K562 (cell line): ENCODE measurements around the gene SLC44A1. TPM values are rescaled to one million over a fixed set of nuclear protein-coding genes. Genes with fewer than 3 reads are reported as not detected.

Source experiments
- PPARD ChIP-seq: fragments of 250-450 bp; sonication (Bioruptor Pico); IDR thresholded peaks from 2 replicates; pipeline ENCODE4 v1.8.0; 2022; ENCODE audit warnings: inconsistent platforms, mild to moderate bottlenecking, moderate library complexity
- TBL1XR1 ChIP-seq, 2 experiments: IDR thresholded peaks; 2 replicates each; pipeline ENCODE4 v1.6.1; 2012; ENCODE audit warnings: improper control_type of control experiment in 2 of 2, low read length in 2 of 2, mild to moderate bottlenecking in 1 of 2
- ZNF12 ChIP-seq: sonication (generic); formaldehyde crosslinking; IDR thresholded peaks from 2 replicates; pipeline ENCODE4 v1.4.0; 2020; ENCODE audit warnings: mild to moderate bottlenecking, missing genetic modification reagents
- polyA plus RNA-seq, 8 experiments: library from polyadenylated mRNA; depleted of rRNA in 4 of 8; stranded (reverse) in 5 of 8; unstranded in 3 of 8; fragments of >200 nt; fragmentation: Nextera tagmentation in 2 of 8; fragmentation: Illumina TruSeq in 1 of 8; extraction: Ambion mirVana in 2 of 8; extraction: Trizol in 1 of 8; gene quantifications; 2 replicates each; pipeline versions ENCODE4 v1.2.1 to v1.2.3, GENCODE V29; 2011 to 2014; ENCODE audit warnings: inconsistent platforms in 1 of 8, missing spikeins in 1 of 8
- total RNA-seq, 7 experiments: library from RNA; depleted of rRNA in 6 of 7; stranded (reverse); fragments of >200 nt in 6 of 7; fragmentation: Illumina TruSeq in 2 of 7; extraction: Trizol in 2 of 7; gene quantifications; 2 replicates each; pipeline versions ENCODE4 v1.2.1 to v1.2.3, GENCODE V29; 2011 to 2021; ENCODE audit warnings: low replicate concordance in 1 of 7
- TF ChIP-seq, protein P1 (sequence below), 2 experiments: fragments of 450-650 bp in 1 of 2; sonication (generic) in 1 of 2; formaldehyde crosslinking in 1 of 2; IDR thresholded peaks; 2 replicates each; pipeline versions ENCODE4 v1.7.1 to v1.9.0; 2016 to 2022; ENCODE audit warnings: inconsistent platforms in 1 of 2, mild to moderate bottlenecking in 1 of 2, missing genetic modification reagents in 1 of 2

Gene SLC44A1
- total and polyA plus RNA-seq, 9 of the 15 experiments (the other 6 are each of a cell fraction or from before 2014, with no cell fraction given), result 0.11 to 0.59 (median 0.30) TPM

DNA sequence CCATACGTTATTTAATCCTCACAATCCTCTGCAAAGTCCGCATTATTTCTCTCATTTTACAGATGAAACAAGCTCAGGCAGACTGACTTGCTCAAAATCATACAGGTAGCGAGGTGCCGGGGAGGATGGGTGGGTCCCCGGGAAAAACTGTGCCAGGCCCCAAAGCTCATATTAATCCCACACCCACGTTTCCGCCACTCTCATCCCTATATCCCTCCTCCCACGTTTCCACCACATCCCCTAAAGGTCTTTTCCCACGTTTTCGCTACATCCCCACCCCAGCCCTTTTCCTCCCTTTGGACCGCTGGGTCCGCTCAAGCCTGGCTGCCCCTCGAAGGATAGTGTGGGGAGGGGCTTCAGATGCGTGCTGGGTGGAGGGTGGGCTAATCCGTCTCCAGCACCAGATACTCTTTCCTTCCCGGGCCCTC, 202.9 kb downstream of the SLC44A1 start (continued):
- TF ChIP-seq, protein P1, sequence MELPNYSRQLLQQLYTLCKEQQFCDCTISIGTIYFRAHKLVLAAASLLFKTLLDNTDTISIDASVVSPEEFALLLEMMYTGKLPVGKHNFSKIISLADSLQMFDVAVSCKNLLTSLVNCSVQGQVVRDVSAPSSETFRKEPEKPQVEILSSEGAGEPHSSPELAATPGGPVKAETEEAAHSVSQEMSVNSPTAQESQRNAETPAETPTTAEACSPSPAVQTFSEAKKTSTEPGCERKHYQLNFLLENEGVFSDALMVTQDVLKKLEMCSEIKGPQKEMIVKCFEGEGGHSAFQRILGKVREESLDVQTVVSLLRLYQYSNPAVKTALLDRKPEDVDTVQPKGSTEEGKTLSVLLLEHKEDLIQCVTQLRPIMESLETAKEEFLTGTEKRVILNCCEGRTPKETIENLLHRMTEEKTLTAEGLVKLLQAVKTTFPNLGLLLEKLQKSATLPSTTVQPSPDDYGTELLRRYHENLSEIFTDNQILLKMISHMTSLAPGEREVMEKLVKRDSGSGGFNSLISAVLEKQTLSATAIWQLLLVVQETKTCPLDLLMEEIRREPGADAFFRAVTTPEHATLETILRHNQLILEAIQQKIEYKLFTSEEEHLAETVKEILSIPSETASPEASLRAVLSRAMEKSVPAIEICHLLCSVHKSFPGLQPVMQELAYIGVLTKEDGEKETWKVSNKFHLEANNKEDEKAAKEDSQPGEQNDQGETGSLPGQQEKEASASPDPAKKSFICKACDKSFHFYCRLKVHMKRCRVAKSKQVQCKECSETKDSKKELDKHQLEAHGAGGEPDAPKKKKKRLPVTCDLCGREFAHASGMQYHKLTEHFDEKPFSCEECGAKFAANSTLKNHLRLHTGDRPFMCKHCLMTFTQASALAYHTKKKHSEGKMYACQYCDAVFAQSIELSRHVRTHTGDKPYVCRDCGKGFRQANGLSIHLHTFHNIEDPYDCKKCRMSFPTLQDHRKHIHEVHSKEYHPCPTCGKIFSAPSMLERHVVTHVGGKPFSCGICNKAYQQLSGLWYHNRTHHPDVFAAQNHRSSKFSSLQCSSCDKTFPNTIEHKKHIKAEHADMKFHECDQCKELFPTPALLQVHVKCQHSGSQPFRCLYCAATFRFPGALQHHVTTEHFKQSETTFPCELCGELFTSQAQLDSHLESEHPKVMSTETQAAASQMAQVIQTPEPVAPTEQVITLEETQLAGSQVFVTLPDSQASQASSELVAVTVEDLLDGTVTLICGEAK (IDR thresholded peaks at IDR 0.05), result peak; percentile 53; the same call in 1 of the 2 replicates
- TF ChIP-seq, protein P1 (CRISPR knock-in tag; IDR thresholded peaks at IDR 0.05), result no peak
- TF ChIP-seq PPARD (CRISPR knock-in tag) (no peak), ZNF12 (CRISPR knock-in tag) (no peak), TBL1XR1 (IDR thresholded peaks at IDR 0.05; ENCODE audit: low read length in 2 of 2) (0 out of 4 replicates have a peak, but pooled peaks of 1 of the 2 experiments have one; percentile 7)
